HCT116 (cell line): ENCODE results near the gene GARNL3. TPM values are rescaled to one million over a fixed set of nuclear protein-coding genes. Genes with fewer than 3 reads are reported as not detected.

Source experiments
- ATAC-seq: fragments of 200-7000 bp; cut with Tn5 transposase; 2 replicates; pipeline ENCODE4 v1.9.1; 2020; ENCODE audit warnings: mild to moderate bottlenecking, moderate library complexity
- BruUV-seq: library from RNA; stranded (reverse); fragments of 400-500 nt; replicated peaks from 2 replicates; lab custom pipeline; 2021; lab: Mats Ljungman, UMichigan
- CTCF ChIA-PET: fragments of 300-600 bp; sonication (Branson Sonifier 250); formaldehyde crosslinking; loops from one replicate; lab custom pipeline; 2021; ENCODE audit warnings: antibody characterized with exemption; lab: Charles Lee
- POLR2A ChIA-PET: fragments of 300-600, 350-600 bp; sonication (Branson Sonifier 250); formaldehyde crosslinking; loops from one replicate; lab custom pipeline; 2021; ENCODE audit warnings: antibody characterized with exemption; lab: Charles Lee
- RAD21 ChIA-PET, 2 experiments: fragments of 300-600 bp; sonication (Branson Sonifier 250); formaldehyde crosslinking; loops; one replicate each; lab custom pipeline; 2023; ENCODE audit warnings: low total read pairs in 2 of 2; ENCODE audit not compliant: uncharacterized antibody in 2 of 2, unreplicated experiment in 2 of 2, low non-redundant PET in 1 of 2; lab: Charles Lee
- DNase-seq: peaks from one replicate; pipeline ENCODE4 v3.0.0-alpha.2; 2010; ENCODE audit warnings: low read depth, low spot score
- H2AFZ ChIP-seq: fragments of 200-600 bp; shearing (Covaris generic), sonication (generic); 2 replicates; pipeline ENCODE4 v1.6.1; 2017; ENCODE audit warnings: low read depth, mixed run types, mixed read lengths, antibody characterized with exemption, low read length; ENCODE audit not compliant: poor library complexity, severe bottlenecking
- H3K27ac ChIP-seq: 2 replicates; pipeline ENCODE4 v1.5.1; 2012; ENCODE audit warnings: low read depth, low read length
- H3K27me3 ChIP-seq: fragments of 200-600 bp; sonication (generic); 2 replicates; pipeline ENCODE4 v1.6.1; 2016; ENCODE audit warnings: mixed run types, low read length, mixed read lengths; ENCODE audit not compliant: insufficient read depth
- H3K36me3 ChIP-seq, 2 experiments: fragments of 200-500 bp in 1 of 2; fragments of 200-600 bp in 1 of 2; sonication (Bioruptor generic) in 1 of 2; sonication (generic) in 1 of 2; 2 replicates each; pipeline versions ENCODE4 v1.5.1 to v1.6.1; 2014 to 2016; ENCODE audit warnings: low read length in 2 of 2, inconsistent platforms in 1 of 2, mixed read lengths in 1 of 2, mixed run types in 1 of 2; ENCODE audit not compliant: insufficient read depth in 2 of 2, control insufficient read depth in 1 of 2
- H3K4me1 ChIP-seq, 2 experiments: fragments of 200-600 bp in 1 of 2; sonication (generic) in 1 of 2; 2 replicates each; pipeline versions ENCODE4 v1.5.1 to v1.6.1; 2012 to 2017; ENCODE audit warnings: low read length in 2 of 2, inconsistent platforms in 1 of 2, mild to moderate bottlenecking in 1 of 2, mixed read lengths in 1 of 2, mixed run types in 1 of 2, moderate library complexity in 1 of 2; ENCODE audit not compliant: insufficient read depth in 2 of 2, control insufficient read depth in 1 of 2
- H3K4me2 ChIP-seq: fragments of 200-600 bp; sonication (generic); 2 replicates; pipeline ENCODE4 v1.6.1; 2017; ENCODE audit warnings: mixed run types, low read length, mixed read lengths
- H3K4me3 ChIP-seq, 2 experiments: fragments of 200-600 bp in 1 of 2; sonication (generic) in 1 of 2; replicated peaks in 1 of 2; 2 replicates each; pipeline ENCODE4 v1.5.1; 2011 to 2016; ENCODE audit warnings: low read length in 2 of 2, control low read depth in 1 of 2, low read depth in 1 of 2, mild to moderate bottlenecking in 1 of 2, mixed read lengths in 1 of 2, mixed run types in 1 of 2
- H3K79me2 ChIP-seq: fragments of 200-600 bp; sonication (generic); 2 replicates; pipeline ENCODE4 v1.6.1; 2017; ENCODE audit warnings: mild to moderate bottlenecking, mixed run types, low read length, moderate library complexity, mixed read lengths; ENCODE audit not compliant: insufficient read depth
- H3K9ac ChIP-seq: fragments of 200-600 bp; sonication (generic); 2 replicates; pipeline ENCODE4 v1.6.1; 2016; ENCODE audit warnings: low read length, mixed read lengths
- H3K9me2 ChIP-seq: fragments of 200-600 bp; sonication (generic), shearing (Covaris generic); 2 replicates; pipeline ENCODE4 v1.6.1; 2017; ENCODE audit warnings: mixed run types, mild to moderate bottlenecking, moderate library complexity; ENCODE audit not compliant: insufficient read depth
- H3K9me3 ChIP-seq, 2 experiments: fragments of 200-500 bp in 1 of 2; fragments of 200-600 bp in 1 of 2; sonication (Bioruptor generic) in 1 of 2; sonication (generic) in 1 of 2; 2 replicates each; pipeline ENCODE4 v1.6.1; 2014 to 2017; ENCODE audit warnings: low read length in 2 of 2, mixed read lengths in 2 of 2, inconsistent platforms in 1 of 2, low read depth in 1 of 2, mild to moderate bottlenecking in 1 of 2, mixed run types in 1 of 2, moderate library complexity in 1 of 2; ENCODE audit not compliant: control insufficient read depth in 1 of 2, insufficient read depth in 1 of 2
- H4K20me1 ChIP-seq: fragments of 200-600 bp; sonication (generic), shearing (Covaris generic); 2 replicates; pipeline ENCODE4 v1.6.1; 2017; ENCODE audit warnings: mixed run types, mild to moderate bottlenecking, moderate library complexity; ENCODE audit not compliant: insufficient read depth
- FOSL1 ChIP-seq: IDR thresholded peaks from 2 replicates; pipeline ENCODE4 v1.6.1; 2012; ENCODE audit warnings: low read depth
- MAX ChIP-seq: IDR thresholded peaks from 2 replicates; pipeline ENCODE4 v1.6.1; 2012
- POLR2AphosphoS5 ChIP-seq: IDR thresholded peaks from 2 replicates; pipeline ENCODE4 v1.6.1; 2011; ENCODE audit warnings: mild to moderate bottlenecking, low read depth, low read length, moderate library complexity
- REST ChIP-seq: IDR thresholded peaks from 2 replicates; pipeline ENCODE4 v1.6.1; 2012; ENCODE audit warnings: low read depth
- SIN3A ChIP-seq: IDR thresholded peaks from 2 replicates; pipeline ENCODE4 v1.6.1; 2012; ENCODE audit warnings: low read depth
- SP1 ChIP-seq: IDR thresholded peaks from 2 replicates; pipeline ENCODE4 v1.6.1; 2012; ENCODE audit warnings: low read depth
- SRF ChIP-seq: IDR thresholded peaks from 2 replicates; pipeline ENCODE4 v1.6.1; 2012; ENCODE audit warnings: low read depth
- YY1 ChIP-seq: IDR thresholded peaks from 2 replicates; pipeline ENCODE4 v1.6.1; 2011; ENCODE audit warnings: low read length, low read depth, moderate library complexity, mild to moderate bottlenecking; ENCODE audit not compliant: insufficient replicate concordance; ENCODE audit errors: extremely low read depth
- ZFX ChIP-seq: fragments of 450-650 bp; IDR thresholded peaks from 2 replicates; pipeline ENCODE4 v1.6.1; 2017
- ZNF274 ChIP-seq: fragments of 200-500 bp; sonication (Bioruptor generic); IDR thresholded peaks from 2 replicates; pipeline ENCODE4 v1.6.1; 2014; ENCODE audit warnings: mild to moderate bottlenecking, low read depth, low read length, inconsistent platforms
- intact Hi-C: fragments of 100-400 bp; cut with micrococcal nuclease; formaldehyde crosslinking; loops from 2 replicates; pipeline ENCODE4 v1.10.0; 2022
- total RNA-seq: library from RNA; stranded (reverse); gene quantifications from one replicate; pipeline ENCODE4 v1.2.1, GENCODE V29; 2021; ENCODE audit not compliant: unreplicated experiment

Gene GARNL3
- total RNA-seq, 1 experiment from 2014 or later = 8.8 TPM

GRCh38 chr9:127303830-127304229 lies 39.3 kb downstream of the GARNL3 start:
- Histone ChIP-seq H3K79me2 (no peaks in the 10 kb centered on the region), H3K4me2 (no peak overlapping the region), H2AFZ (no peak overlapping the region), H3K4me1 (no peaks in the 10 kb centered on the region)
- BruUV-seq = no TSS peak
- TF ChIP-seq MAX (no peak), SIN3A (no peak), ZFX (no peak), YY1 (no peak), FOSL1 (no peak), ZNF274 (no peak)
- TF ChIP-seq, all 23 proteins: peak for 0
- no peaks in the 10 kb centered on the region for H4K20me1 ChIP-seq
- H3K9ac ChIP-seq = no peak overlapping the region
- intact Hi-C loops = no loop called here
- no peak overlapping the region for H3K4me3 ChIP-seq
- no peaks in the 10 kb centered on the region for H3K9me2 ChIP-seq
- no peak for ATAC-seq
- H3K27ac ChIP-seq = no peak overlapping the region
- no peak for DNase-seq
- RAD21 ChIA-PET = no interaction called here
- H3K9me3 ChIP-seq = no peaks in the 10 kb centered on the region
- POLR2A ChIA-PET = no interaction called here
- H3K36me3 ChIP-seq = no peaks in the 10 kb centered on the region
- no peaks in the 10 kb centered on the region for H3K27me3 ChIP-seq
- CTCF ChIA-PET = no interaction called here

GRCh38 chr9:127305206-127305837 lies 40.7 kb downstream of the GARNL3 start:
- ChIA-PET POLR2A (no interaction called here), CTCF (no interaction called here), RAD21 (no interaction called here)
- no TSS peak for BruUV-seq
- Histone ChIP-seq H3K4me2 (no peak overlapping the region), H3K9me3 (no peaks in the 10 kb centered on the region), H3K9me2 (no peaks in the 10 kb centered on the region), H3K4me1 (no peaks in the 10 kb centered on the region), H4K20me1 (no peaks in the 10 kb centered on the region), H3K4me3 (no peak overlapping the region), H3K27ac (no peak overlapping the region), H2AFZ (no peak overlapping the region), H3K9ac (no peak overlapping the region), H3K27me3 (no peaks in the 10 kb centered on the region), H3K79me2 (no peaks in the 10 kb centered on the region), H3K36me3 (no peaks in the 10 kb centered on the region)
- no peak for ATAC-seq
- no peak for TF ChIP-seq REST
- no peak for TF ChIP-seq SRF
- no peak for TF ChIP-seq SP1
- no peak for TF ChIP-seq ZFX
- TF ChIP-seq POLR2AphosphoS5 = no peak
- DNase-seq = no peak
- intact Hi-C loops = no loop called here
